Adipose tissue (tissue), 3 donors: Measurements from ENCODE around the gene VAV2. TPM values are rescaled to one million over a fixed set of nuclear protein-coding genes. Genes with fewer than 3 reads are reported as not detected.

Experiments
- H3K27ac ChIP-seq: one replicate; pipeline ENCODE4 v1.5.1; 2013; ENCODE audit warnings: low read depth, low read length
- WGBS, 3 donors: extraction: QIAGEN DNeasy Blood & Tissue Kit; methylation state at CpG; one replicate each; pipeline ENCODE4 v1.1.7; 2013; 5-methylcytosine and 5-hydroxymethylcytosine counted together
- polyA plus RNA-seq, 3 donors: library from polyadenylated mRNA; stranded (reverse); fragments of 200-250 nt; gene quantifications; one replicate each; pipeline ENCODE4 v1.2.3, GENCODE V29; 2013
- donor health status: healthy with polysubstance abuse.
- donor health status: Bipolar disorder and iron deficiency.
- donor health status: healthy.

The VAV2 gene
- polyA plus RNA-seq, 3 donors = 6.0 to 15.2 (median 6.9) TPM

DNA sequence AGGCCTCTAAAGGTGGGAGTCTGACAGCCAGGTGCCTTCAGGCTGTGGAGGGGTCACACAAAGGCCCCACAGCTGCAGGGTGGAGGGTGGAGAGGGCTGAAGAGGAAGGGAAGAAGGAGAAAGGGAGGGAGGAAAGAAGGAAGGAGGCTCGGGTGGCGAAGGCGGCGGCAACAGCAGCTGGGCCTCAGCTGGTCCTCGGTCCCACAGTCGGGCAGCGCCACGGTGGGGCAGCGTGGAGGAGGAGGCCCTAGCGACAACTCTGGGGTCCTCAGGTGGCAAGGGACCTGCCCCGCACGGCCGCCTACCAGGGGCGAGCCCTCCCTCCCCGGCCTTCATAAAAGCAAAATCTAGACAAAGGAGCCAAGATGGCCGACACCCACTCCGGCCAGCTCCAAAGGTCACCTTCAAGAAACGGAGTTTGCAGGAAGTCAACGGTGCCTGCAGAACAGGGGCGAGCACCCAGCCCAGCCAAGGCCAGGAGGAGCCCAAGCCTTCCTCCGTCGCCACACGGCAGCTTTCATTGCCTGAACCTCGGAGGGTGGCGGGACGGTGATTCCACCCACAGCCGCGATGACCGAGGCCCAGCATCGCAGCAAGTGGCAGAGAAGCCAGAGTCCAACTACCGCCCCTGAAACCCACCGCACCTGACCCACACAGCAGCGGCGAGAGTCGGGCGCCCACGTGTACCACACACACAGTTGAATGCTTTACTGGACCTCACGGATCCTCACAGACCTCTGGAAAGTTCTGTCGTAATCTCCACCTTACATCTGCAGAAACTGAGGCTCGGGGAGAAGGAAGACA is 98.7 kb downstream of the VAV2 start:
- WGBS, 3 donors = 90 to 95% (median 92%) methylated on average over 40 of the region's 40 CpGs
- no peak overlapping the region for H3K27ac ChIP-seq

DNA sequence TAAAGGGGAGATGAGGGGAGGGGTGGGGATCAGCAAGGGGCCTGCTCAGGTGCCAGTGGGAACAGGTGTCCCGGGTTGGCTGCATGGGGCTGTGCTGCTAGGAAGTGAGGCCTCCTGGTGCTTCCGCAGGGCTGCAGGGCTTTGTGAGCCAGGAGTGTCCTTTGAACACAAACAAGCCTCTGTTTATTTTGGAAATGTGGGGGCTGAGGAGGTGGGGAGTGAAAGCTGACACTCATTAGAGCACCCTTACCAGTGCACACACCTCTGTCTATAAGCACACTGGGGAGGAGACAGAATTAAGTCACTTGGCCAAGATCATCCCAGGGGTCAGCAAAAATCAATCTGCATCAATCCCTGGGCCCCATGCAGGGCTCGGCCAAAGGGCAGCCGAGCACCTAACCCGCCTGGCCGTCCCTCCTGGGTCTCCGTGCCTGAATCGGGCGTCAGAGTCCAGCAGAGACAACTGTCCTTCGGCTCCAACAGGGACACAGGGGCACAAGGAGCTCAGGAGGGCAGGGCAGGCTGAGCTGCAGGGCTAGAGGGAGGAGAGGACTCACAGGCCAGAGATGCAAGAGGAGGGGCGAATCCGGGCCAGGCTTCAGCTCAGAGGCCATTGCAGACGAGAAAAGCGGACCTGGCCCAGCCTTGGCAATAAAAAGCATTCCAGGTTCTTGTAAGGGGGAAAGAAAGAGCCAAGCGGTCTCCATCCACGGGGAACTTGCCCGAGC is 99.8 kb downstream of the VAV2 start:
- 44 to 88% (median 81%) methylated on average over 17 of the region's 17 CpGs for WGBS, 3 donors
- no peak overlapping the region for H3K27ac ChIP-seq

GRCh38 chr9:133891741-133892140 is 100.4 kb downstream of the VAV2 start:
- WGBS, 3 donors = 91 to 97% (median 93%) methylated on average over 6 to 7 of the region's 7 CpGs
- H3K27ac ChIP-seq = no peak overlapping the region

GRCh38 chr9:133890583-133890982 is 101.5 kb downstream of the VAV2 start:
- H3K27ac ChIP-seq = no peak overlapping the region
- WGBS, 3 donors = 85 to 94% (median 94%) methylated on average over 8 of the region's 8 CpGs

GRCh38 chr9:133889584-133890301 is 102.4 kb downstream of the VAV2 start:
- WGBS, 3 donors = 85 to 89% (median 87%) methylated on average over 23 to 24 of the region's 24 CpGs
- H3K27ac ChIP-seq = no peak overlapping the region

DNA sequence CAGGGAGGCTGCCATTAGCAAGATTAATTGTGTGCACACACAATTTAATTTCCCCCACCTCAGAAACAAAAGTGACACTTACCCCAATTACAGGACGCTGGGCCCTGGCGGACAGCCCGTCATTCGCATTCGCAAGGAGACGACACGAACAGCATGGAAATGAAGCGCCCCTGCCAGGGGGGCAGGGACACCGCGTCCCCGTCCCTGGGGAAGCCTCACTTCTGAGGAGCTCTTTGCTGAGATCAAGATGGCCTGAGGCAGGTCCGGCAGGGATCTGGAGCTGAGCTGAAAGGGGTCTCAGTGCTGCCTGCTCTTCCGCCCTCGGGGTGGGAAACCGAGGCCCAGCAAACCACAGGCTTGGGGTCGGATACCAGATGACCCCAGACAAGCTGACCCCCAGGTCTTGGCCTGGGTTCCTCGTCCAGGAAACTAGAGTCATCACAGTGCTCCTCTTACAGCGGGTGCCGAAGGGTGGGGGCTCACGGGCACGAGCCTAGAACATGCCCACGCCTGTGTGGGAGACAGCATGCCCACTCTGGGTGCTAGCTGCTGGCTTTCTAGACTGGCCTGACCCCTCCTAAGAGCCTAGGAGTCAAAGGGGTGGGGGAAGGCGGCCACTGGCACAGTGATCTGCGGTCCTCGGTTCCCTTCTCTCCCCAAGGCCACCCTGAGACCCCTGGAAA is 103.2 kb downstream of the VAV2 start:
- H3K27ac ChIP-seq = no peak overlapping the region
- WGBS, 3 donors = 85 to 87% (median 86%) methylated on average over 25 of the region's 25 CpGs

- H3K27ac ChIP-seq = no peak overlapping the region
- 67 to 83% (median 77%) methylated on average over 25 of the region's 25 CpGs for WGBS, 3 donors
Observed at GRCh38 chr9:133888048-133888808, 103.9 kb downstream of the VAV2 start.

- H3K27ac ChIP-seq = no peak overlapping the region
- 83 to 87% (median 85%) methylated on average over 18 of the region's 18 CpGs for WGBS, 3 donors
Observed at GRCh38 chr9:133887540-133888047, 104.5 kb downstream of the VAV2 start.

GRCh38 chr9:133886563-133887501 is 105.3 kb downstream of the VAV2 start:
- 78 to 88% (median 80%) methylated on average over 14 of the region's 14 CpGs for WGBS, 3 donors
- no peak overlapping the region for H3K27ac ChIP-seq

GRCh38 chr9:133884907-133885744 is 107.0 kb downstream of the VAV2 start:
- 77 to 96% (median 91%) methylated on average over 19 of the region's 19 CpGs for WGBS, 3 donors
- H3K27ac ChIP-seq = no peak overlapping the region

DNA sequence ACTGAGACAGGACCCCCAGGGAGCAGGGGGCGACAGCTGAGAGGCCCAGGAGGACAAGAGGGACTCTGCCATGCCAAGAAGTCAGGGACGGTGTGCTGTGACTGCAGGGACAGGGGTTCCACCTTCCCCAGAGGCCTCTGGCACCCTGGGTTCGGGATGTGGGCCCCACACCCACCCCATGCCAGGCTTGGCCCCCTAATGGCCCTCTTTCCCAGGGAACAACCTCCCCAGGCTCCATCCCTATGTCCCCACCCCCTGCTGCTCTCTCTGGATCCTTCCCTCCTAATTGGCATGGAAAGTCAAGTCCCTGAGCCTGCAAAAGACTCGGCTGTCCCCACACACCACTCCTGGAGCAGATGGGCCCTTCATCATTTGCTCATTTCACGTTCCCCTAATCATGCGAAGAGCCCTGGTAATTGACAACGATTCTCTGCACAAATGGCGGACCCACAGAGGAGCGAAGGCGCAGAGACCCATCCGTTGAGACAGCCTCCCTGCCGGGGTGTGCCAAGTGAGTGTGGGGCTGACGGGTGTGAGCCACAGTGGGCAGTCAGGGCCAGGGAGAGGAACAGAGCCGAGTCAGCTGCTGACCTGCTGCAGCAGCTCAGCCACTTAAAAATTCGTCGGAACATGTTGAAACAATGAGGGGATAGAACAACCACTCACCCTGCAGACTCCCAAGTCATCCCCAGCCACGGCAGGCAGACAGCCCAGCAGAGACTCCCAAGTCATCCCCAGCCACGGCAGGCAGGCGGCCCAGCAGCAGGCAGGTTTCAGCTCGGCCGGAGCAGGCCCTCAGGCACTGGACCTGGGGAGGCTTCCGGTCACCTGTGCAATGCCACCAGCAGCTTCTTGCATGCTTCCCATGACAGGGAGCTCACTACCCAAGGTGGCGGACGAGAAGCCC is 109.0 kb downstream of the VAV2 start:
- no peak overlapping the region for H3K27ac ChIP-seq
- WGBS, 3 donors = 86 to 93% (median 87%) methylated on average over 23 to 24 of the region's 24 CpGs

GRCh38 chr9:133881671-133882381 is 110.3 kb downstream of the VAV2 start:
- H3K27ac ChIP-seq = no peak overlapping the region
- WGBS, 3 donors = 51 to 91% (median 90%) methylated on average over 24 of the region's 24 CpGs

DNA sequence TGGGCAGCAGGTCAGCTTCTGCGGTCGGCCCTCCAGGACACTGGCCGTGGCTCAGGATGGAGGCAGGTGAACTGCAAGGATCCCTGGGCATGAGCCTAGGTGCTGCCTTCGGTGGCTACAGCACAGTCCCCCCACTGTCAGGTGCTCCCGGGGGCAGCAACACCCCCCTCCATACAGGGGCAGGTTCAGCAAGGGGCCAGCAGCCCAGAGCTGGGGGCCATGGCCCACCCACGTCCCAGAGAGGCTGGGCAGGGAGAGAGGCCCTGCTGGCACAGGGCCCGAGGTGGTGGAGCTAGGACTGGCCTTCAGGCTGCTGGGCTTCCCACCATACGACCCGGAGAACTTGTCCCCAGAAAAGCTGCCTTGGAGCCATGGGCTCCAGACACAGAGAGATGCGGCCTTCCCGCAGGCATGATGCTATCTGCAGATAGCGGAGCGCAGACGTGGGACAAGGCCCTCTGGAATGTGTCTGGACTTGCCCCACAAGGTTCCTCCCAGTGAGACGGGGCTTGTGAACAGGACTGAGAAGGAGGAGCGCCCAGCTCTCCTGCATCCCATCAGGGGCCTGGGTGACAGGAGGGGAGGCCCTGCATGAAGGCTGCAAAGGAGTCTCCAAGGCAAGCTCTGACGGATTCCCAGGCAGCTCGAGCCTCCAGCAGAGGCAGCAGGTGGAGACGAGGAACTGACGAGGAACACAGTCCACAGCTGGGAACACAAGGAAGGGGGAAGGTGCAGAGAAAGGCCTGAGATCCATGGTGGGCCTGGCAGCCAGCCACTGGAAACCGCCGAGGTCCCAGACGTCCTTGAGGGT is 111.1 kb downstream of the VAV2 start:
- 62 to 84% (median 84%) methylated on average over 23 of the region's 23 CpGs for WGBS, 3 donors
- H3K27ac ChIP-seq = no peak overlapping the region

GRCh38 chr9:133880136-133880535 is 112.0 kb downstream of the VAV2 start:
- H3K27ac ChIP-seq = no peak overlapping the region
- WGBS, 3 donors = 65 to 78% (median 65%) methylated on average over 7 of the region's 7 CpGs
